Natural killer cell treated with Interleukin-12 subunit alpha and Interleukin-12 subunit beta and Interleukin-15 and Interleukin-18, amount 100 ng/mL, for 72 hours (primary cell): ENCODE results near the gene MAPK14. TPM values are rescaled to one million over a fixed set of nuclear protein-coding genes. Genes with fewer than 3 reads are reported as not detected.

Source experiments
- ATAC-seq, 2 donors: fragments of 150-1000 bp; cut with Tn5 transposase in 1 of 2; sonication (Bioruptor Pico), chemical (Tn5 transposase) in 1 of 2; 2 replicates each; pipeline ENCODE4 v1.10.0; 2021
- DNase-seq: peaks from one replicate; pipeline ENCODE4 v3.0.0; 2022; ENCODE audit warnings: low spot score
- H3K27ac Mint-ChIP-seq, 2 donors: 1 replicate in 1 of 2; 2 replicates in 1 of 2; pipeline ENCODE4 v1.8.0; 2022; ENCODE audit warnings: mixed read lengths in 2 of 2, mild to moderate bottlenecking in 1 of 2, moderate library complexity in 1 of 2
- H3K27me3 Mint-ChIP-seq, 2 donors: 1 replicate in 1 of 2; 2 replicates in 1 of 2; pipeline ENCODE4 v1.8.0; 2022; ENCODE audit warnings: mixed read lengths in 2 of 2
- H3K36me3 Mint-ChIP-seq: one replicate; pipeline ENCODE4 v1.8.0; 2022; ENCODE audit warnings: mixed read lengths
- H3K4me1 Mint-ChIP-seq, 2 donors: 1 replicate in 1 of 2; 2 replicates in 1 of 2; pipeline ENCODE4 v1.8.0; 2022; ENCODE audit warnings: low read depth in 2 of 2, mixed read lengths in 2 of 2, mild to moderate bottlenecking in 1 of 2
- H3K4me3 Mint-ChIP-seq: one replicate; pipeline ENCODE4 v1.8.0; 2022; ENCODE audit warnings: mixed read lengths
- H3K9me3 Mint-ChIP-seq: 2 replicates; pipeline ENCODE4 v1.8.0; 2022; ENCODE audit warnings: mixed read lengths
- total RNA-seq, 2 donors: library from RNA; stranded (reverse); gene quantifications; one replicate each; pipeline ENCODE4 v1.2.3, GENCODE V29; 2022

MAPK14 gene
- total RNA-seq, 2 donors from 2014 or later, result 68.4 to 71.4 TPM

GRCh38 chr6:36139431-36139830 lies 111.8 kb downstream of the MAPK14 start:
- Mint-ChIP-seq H3K9me3 (no peaks in the 10 kb centered on the region), H3K36me3 (no peaks in the 10 kb centered on the region), H3K4me3 (no peak overlapping the region), H3K27ac (peak overlapping the region; percentile 57 to 89), H3K27me3 (no peaks in the 10 kb centered on the region), H3K4me1 (peaks cover 24 to 25% of the 10 kb centered on the region in 2 donors)
- DNase-seq (no peak), ATAC-seq (no peak)

GRCh38 chr6:36139991-36140710 lies 112.5 kb downstream of the MAPK14 start:
- Mint-ChIP-seq H3K36me3 (no peaks in the 10 kb centered on the region), H3K27me3 (no peaks in the 10 kb centered on the region), H3K4me1 (peaks cover 22% of the 10 kb centered on the region in 2 donors), H3K4me3 (no peak overlapping the region), H3K9me3 (no peaks in the 10 kb centered on the region), H3K27ac (peak overlapping the region; percentile 57 to 89)
- DNase-seq (no peak), ATAC-seq (no peak)

DNA sequence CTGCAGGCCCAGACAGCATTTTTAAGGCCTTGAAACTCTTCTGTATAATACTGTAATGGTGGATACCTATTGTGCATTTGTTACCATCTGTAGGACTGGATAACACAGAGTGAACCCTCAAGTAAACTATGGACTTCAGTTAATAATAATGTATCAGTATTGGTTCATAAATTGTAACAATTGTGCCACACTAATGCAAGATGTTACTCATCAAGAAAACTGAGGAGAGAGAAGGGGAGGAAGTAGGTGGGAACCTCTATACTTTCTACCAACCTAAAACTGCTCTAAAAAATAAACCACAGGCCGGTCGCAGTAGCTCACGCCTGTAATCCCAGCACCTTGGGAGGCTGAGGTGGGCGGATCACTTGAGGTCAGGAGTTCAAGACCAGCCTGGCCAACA lies 113.5 kb downstream of the MAPK14 start:
- H3K9me3 Mint-ChIP-seq, result no peaks in the 10 kb centered on the region
- DNase-seq (no peak), ATAC-seq (peak; percentile 79 to 86)
- no peaks in the 10 kb centered on the region for H3K36me3 Mint-ChIP-seq
- peak overlapping the region; percentile 51 to 89 for H3K27ac Mint-ChIP-seq
- H3K4me1 Mint-ChIP-seq, result peaks cover 20 to 21% of the 10 kb centered on the region in 2 donors
- H3K27me3 Mint-ChIP-seq, result no peaks in the 10 kb centered on the region
- H3K4me3 Mint-ChIP-seq, result peak overlapping the region; percentile 12

GRCh38 chr6:36141961-36142360 lies 114.4 kb downstream of the MAPK14 start:
- ATAC-seq, result no peak
- H3K4me3 Mint-ChIP-seq, result peak overlapping the region; percentile 36
- no peak for DNase-seq
- H3K27me3 Mint-ChIP-seq, result no peaks in the 10 kb centered on the region
- no peaks in the 10 kb centered on the region for H3K9me3 Mint-ChIP-seq
- H3K4me1 Mint-ChIP-seq, result peaks cover 24 to 26% of the 10 kb centered on the region in 2 donors
- H3K27ac Mint-ChIP-seq, result peak overlapping the region; percentile 51 to 89
- H3K36me3 Mint-ChIP-seq, result no peaks in the 10 kb centered on the region

DNA sequence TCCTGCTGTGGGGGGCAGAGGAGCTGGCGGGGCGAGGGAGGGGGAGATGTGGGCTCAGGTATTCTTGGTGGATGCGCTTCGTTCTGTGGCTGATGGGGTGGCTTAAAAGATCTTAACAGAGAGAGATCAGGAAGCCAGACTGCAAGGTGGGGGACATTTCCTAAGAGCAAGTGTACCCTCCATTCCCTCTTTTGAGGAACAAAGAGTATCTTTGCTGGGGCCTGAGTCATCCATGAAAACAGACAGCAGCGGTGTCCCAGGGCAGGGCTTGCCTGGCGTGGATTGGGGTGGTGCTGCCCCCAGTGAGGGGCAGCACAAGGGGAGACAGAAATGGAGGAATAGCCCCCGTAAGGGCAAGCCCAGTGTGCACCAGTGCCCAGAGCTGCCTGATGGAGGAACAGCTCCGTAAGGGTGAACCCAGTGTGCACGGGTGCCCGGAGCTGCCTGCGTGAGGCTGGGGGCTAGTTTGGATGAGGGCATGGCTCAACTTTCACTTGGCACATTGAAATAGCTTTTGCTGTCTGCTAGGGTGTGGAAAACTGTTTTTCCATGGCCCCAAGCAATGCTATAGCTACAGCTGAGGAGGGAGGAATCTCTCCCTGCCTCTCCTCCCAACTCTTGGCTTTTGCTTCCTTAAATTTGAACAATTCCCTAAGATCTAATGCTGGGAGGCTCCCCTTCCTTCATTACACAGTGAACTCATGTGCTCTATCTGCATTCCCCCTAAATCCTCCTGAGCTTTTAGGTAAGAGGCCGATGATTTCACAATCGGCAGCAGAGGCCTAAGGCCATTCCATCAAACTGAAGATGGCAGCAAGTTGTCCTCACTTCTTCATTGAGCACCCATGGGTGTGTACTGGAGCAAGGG lies 115.6 kb downstream of the MAPK14 start:
- no peak for ATAC-seq
- H3K27ac Mint-ChIP-seq, result no peak overlapping the region
- H3K4me1 Mint-ChIP-seq, result peaks cover 33 to 36% of the 10 kb centered on the region in 2 donors
- H3K36me3 Mint-ChIP-seq, result no peaks in the 10 kb centered on the region
- H3K9me3 Mint-ChIP-seq, result peaks cover under 1% of the 10 kb centered on the region
- H3K27me3 Mint-ChIP-seq, result no peaks in the 10 kb centered on the region
- no peak overlapping the region for H3K4me3 Mint-ChIP-seq
- DNase-seq, result no peak

- Mint-ChIP-seq H3K27me3 (no peaks in the 10 kb centered on the region), H3K9me3 (peaks cover 3% of the 10 kb centered on the region), H3K36me3 (no peaks in the 10 kb centered on the region), H3K4me3 (no peak overlapping the region), H3K4me1 (peaks cover 28 to 31% of the 10 kb centered on the region in 2 donors), H3K27ac (no peak overlapping the region)
- DNase-seq (no peak), ATAC-seq (no peak)
Observed at GRCh38 chr6:36145495-36145894, 117.9 kb downstream of the MAPK14 start.

- Mint-ChIP-seq H3K4me3 (no peak overlapping the region), H3K36me3 (no peaks in the 10 kb centered on the region), H3K4me1 (peaks cover 18% of the 10 kb centered on the region in 2 donors), H3K9me3 (peaks cover 3% of the 10 kb centered on the region), H3K27ac (peak overlapping the region; percentile 10 to 40), H3K27me3 (no peaks in the 10 kb centered on the region)
- DNase-seq (no peak), ATAC-seq (no peak)
Observed at GRCh38 chr6:36147294-36147693, 119.7 kb downstream of the MAPK14 start.

- Mint-ChIP-seq H3K4me1 (peaks cover 13 to 16% of the 10 kb centered on the region in 2 donors), H3K27me3 (no peaks in the 10 kb centered on the region), H3K9me3 (peaks cover 3% of the 10 kb centered on the region), H3K4me3 (no peak overlapping the region), H3K36me3 (no peaks in the 10 kb centered on the region), H3K27ac (no peak overlapping the region)
- ATAC-seq (no peak), DNase-seq (no peak)
Observed at GRCh38 chr6:36149476-36149875, 121.9 kb downstream of the MAPK14 start.

DNA sequence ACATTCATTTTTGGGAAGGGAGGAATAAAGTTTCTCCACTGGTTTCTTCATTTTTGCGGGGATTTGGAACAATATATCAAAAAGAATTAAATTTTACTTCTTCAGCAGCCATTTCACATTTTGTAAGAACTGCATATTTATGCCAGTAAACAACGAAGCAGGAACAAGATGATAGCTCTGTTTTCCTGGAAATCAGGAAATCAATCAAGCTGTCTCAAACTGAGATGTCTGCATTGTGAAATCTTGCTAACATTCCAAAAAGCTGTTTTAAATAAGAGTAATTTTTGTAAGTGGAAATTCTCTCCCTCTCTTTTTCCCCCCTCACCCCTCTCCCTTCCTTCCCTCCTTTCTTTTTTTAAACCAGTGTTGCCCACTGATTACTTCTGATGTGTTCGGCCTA lies 122.7 kb downstream of the MAPK14 start:
- Mint-ChIP-seq H3K4me1 (peaks cover 13 to 16% of the 10 kb centered on the region in 2 donors), H3K9me3 (peaks cover 3% of the 10 kb centered on the region), H3K36me3 (no peaks in the 10 kb centered on the region), H3K27me3 (no peaks in the 10 kb centered on the region), H3K4me3 (no peak overlapping the region), H3K27ac (peak overlapping the region; percentile 4 to 53)
- ATAC-seq, result no peak
- no peak for DNase-seq

DNA sequence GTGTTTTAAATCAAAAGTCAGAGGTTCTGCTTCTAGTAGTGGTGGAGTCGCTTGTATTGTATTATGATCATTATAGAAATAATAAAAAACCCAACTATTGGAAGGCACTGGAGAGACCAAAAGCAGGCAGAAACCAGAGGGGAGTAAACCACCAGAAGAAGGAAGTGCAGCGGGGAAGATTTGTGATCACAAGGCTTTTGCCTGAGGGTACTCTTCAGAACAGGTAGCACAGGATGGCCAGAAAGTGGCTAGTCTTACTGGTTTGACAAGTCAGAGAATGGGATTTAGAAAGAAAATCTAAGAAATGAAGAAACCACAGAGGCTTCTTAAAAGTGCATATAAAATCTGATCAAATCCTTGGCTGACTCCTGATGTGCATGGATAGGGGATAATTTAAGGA lies 126.7 kb downstream of the MAPK14 start:
- no peak for DNase-seq
- no peaks in the 10 kb centered on the region for H3K4me1 Mint-ChIP-seq
- H3K27ac Mint-ChIP-seq, result no peak overlapping the region
- no peaks in the 10 kb centered on the region for H3K27me3 Mint-ChIP-seq
- ATAC-seq, result no peak
- peaks cover 7% of the 10 kb centered on the region for H3K36me3 Mint-ChIP-seq
- H3K4me3 Mint-ChIP-seq, result no peak overlapping the region
- H3K9me3 Mint-ChIP-seq, result peaks cover 4% of the 10 kb centered on the region

DNA sequence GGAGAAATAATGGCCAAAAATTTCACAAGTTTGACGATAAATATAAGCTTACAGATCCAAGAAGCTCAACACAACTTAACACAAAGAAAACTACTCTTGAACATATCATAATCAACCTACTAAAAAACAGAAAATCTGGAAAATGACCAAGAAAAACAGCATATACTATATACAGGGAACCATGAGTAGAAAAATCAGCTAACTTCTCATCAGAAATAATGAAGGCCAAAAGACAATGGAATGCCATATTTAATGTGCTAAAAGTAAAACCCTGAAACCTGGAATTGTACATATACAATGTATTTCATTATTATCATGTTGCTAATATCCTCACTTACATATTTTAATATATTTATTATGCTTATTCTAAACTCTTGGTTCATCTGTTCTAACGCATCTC lies 128.1 kb downstream of the MAPK14 start:
- ATAC-seq (no peak), DNase-seq (no peak)
- Mint-ChIP-seq H3K27ac (no peak overlapping the region), H3K9me3 (peaks cover 7% of the 10 kb centered on the region), H3K4me1 (no peaks in the 10 kb centered on the region), H3K27me3 (no peaks in the 10 kb centered on the region), H3K36me3 (peaks cover 7% of the 10 kb centered on the region), H3K4me3 (no peak overlapping the region)

- H3K27ac Mint-ChIP-seq, result no peak overlapping the region
- peaks cover 7% of the 10 kb centered on the region for H3K9me3 Mint-ChIP-seq
- ATAC-seq (no peak), DNase-seq (no peak)
- peaks cover 7% of the 10 kb centered on the region for H3K36me3 Mint-ChIP-seq
- H3K27me3 Mint-ChIP-seq, result no peaks in the 10 kb centered on the region
- H3K4me3 Mint-ChIP-seq, result no peak overlapping the region
- no peaks in the 10 kb centered on the region for H3K4me1 Mint-ChIP-seq
Observed at GRCh38 chr6:36160147-36160760, 132.6 kb downstream of the MAPK14 start.
